Measurements from ENCODE around the gene FPR1. TPM values are rescaled to one million over a fixed set of nuclear protein-coding genes. Genes with fewer than 3 reads are reported as not detected.
A peak's percentile ranks its signal among the peaks of the same experiment; 100 is the strongest.

Gene FPR1
- total and polyA plus RNA-seq, 8 donors, result 0.37 to 6.8 (median 1.1) TPM

- no peak overlapping the region for H3K4me3 ChIP-seq
- no peak for TF ChIP-seq CTCF (IDR thresholded peaks at IDR 0.05)
- no peaks in the 10 kb centered on the region for H3K36me3 ChIP-seq
- 84 to 88% methylated on average over 74 of the region's 74 CpGs for WGBS, 2 donors
- FAIRE-seq (no peak), DNase-seq (no peak), ATAC-seq (no peak)
- no peaks in the 10 kb centered on the region for H3K9me3 ChIP-seq
- no peak overlapping the region for H3K27ac ChIP-seq
- H3K4me1 ChIP-seq, result no peaks in the 10 kb centered on the region
- intact Hi-C loops (cut with DNase I), result no loop called here
- peaks cover 0 to 2% (median 0%) of the 10 kb centered on the region in 4 donors for H3K27me3 ChIP-seq
Observed at GRCh38 chr19:51713319-51714285, 38.1 kb downstream of the FPR1 start.

- intact Hi-C loops (cut with DNase I), result no loop called here
- Histone ChIP-seq H3K27ac (no peak overlapping the region), H3K4me1 (no peaks in the 10 kb centered on the region), H3K4me3 (no peak overlapping the region), H3K27me3 (no peaks in the 10 kb centered on the region), H3K9me3 (no peaks in the 10 kb centered on the region), H3K36me3 (no peaks in the 10 kb centered on the region)
- peak in 2 of 4 donors; percentile 21 to 37 for TF ChIP-seq CTCF (IDR thresholded peaks at IDR 0.05)
- ATAC-seq (peak in 3 of 4 donors; percentile 66 to 74 (median 70)), DNase-seq (no peak), FAIRE-seq (no peak)
- 32 to 34% methylated on average over 9 of the region's 9 CpGs for WGBS, 2 donors
Observed at GRCh38 chr19:51712461-51713081, 39.1 kb downstream of the FPR1 start.

- DNase-seq, result no peak
- Histone ChIP-seq H3K4me1 (no peaks in the 10 kb centered on the region), H3K27me3 (no peaks in the 10 kb centered on the region), H3K4me3 (no peak overlapping the region), H3K36me3 (no peaks in the 10 kb centered on the region), H3K9me3 (no peaks in the 10 kb centered on the region), H3K27ac (no peak overlapping the region)
- no peak for FAIRE-seq
- ATAC-seq, result no peak
- intact Hi-C loops (cut with DNase I), result no loop called here
- no peak for TF ChIP-seq CTCF (IDR thresholded peaks at IDR 0.05)
- 52 to 75% methylated on average over 1 of the region's 1 CpG for WGBS, 2 donors
Observed at GRCh38 chr19:51711702-51712101, 40.0 kb downstream of the FPR1 start.

GRCh38 chr19:51710163-51710562 is 41.5 kb downstream of the FPR1 start:
- Histone ChIP-seq H3K9me3 (no peaks in the 10 kb centered on the region), H3K4me3 (no peak overlapping the region), H3K27me3 (no peaks in the 10 kb centered on the region), H3K4me1 (peaks cover 0 to 2% (median 0%) of the 10 kb centered on the region in 3 donors), H3K27ac (no peak overlapping the region), H3K36me3 (no peaks in the 10 kb centered on the region)
- no peak for TF ChIP-seq CTCF (IDR thresholded peaks at IDR 0.05)
- no peak for ATAC-seq
- 43 to 77% methylated on average over 2 of the region's 2 CpGs for WGBS, 2 donors
- intact Hi-C loops (cut with DNase I), result no loop called here
- DNase-seq, result no peak
- no peak for FAIRE-seq
